ENCODE measurements around the gene USP9X. TPM values are rescaled to one million over a fixed set of nuclear protein-coding genes. Genes with fewer than 3 reads are reported as not detected.

Gene USP9X
- total RNA-seq, 4 donors from 2014 or later: 90.3 to 120 (median 110) TPM

DNA sequence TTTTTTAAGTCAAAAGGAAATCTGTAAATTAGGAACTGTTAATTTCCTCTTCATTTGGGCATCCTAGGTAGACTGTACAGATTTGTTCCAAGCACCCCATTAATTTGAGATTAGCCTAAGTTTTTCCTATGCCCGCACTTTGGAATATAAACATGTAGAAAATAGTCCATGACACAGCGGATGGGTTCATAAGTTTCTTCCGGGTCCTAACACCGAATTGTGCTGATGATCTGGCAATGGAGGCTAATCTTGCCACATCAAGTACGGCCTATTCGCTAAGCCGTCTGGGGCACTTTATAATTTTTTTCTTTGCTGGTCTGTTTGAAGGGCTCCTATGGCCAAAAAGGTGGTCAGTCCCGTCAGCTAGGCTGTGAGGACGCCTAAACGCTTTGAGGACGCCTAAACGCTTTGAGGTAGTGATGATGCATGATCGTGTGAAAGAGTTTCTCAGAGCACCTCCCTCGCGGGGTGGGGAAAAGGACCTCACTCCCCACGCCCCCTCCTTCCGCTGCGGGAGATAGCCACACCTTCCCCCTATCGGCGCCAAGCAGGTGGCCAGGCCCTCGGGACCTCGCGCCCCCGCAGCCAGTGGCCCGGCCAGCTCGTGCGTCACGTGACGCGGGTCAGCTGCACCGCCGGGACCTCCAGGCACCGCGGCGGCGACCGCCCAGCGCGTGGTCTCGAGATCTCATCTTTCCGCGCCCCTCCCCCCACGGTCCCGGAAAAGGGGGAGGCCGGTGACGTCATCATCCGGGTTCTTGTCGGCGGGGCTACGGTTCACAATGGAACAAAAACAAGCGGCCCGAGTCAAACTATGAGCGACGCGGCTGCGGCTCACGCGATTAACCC is 977 bp upstream of the USP9X start:
- Histone ChIP-seq H3K27me3 (no peaks in the 10 kb centered on the region), H3K27ac (peak overlapping the region; percentile 91 to 100 (median 96)), H3K9me3 (no peaks in the 10 kb centered on the region), H3K4me1 (peaks cover 10 to 27% of the 10 kb centered on the region in 2 donors), H3K36me3 (no peaks in the 10 kb centered on the region), H3K4me3 (peak overlapping the region; percentile 72 to 93 (median 86))
- in situ Hi-C loops (cut with MboI; ENCODE audit: low sequenced_read_pairs in 4 of 4): no loop called here
- ATAC-seq (peak; percentile 73 to 76), DNase-seq (peak; percentile 91 to 97)
- TF ChIP-seq, protein P1, sequence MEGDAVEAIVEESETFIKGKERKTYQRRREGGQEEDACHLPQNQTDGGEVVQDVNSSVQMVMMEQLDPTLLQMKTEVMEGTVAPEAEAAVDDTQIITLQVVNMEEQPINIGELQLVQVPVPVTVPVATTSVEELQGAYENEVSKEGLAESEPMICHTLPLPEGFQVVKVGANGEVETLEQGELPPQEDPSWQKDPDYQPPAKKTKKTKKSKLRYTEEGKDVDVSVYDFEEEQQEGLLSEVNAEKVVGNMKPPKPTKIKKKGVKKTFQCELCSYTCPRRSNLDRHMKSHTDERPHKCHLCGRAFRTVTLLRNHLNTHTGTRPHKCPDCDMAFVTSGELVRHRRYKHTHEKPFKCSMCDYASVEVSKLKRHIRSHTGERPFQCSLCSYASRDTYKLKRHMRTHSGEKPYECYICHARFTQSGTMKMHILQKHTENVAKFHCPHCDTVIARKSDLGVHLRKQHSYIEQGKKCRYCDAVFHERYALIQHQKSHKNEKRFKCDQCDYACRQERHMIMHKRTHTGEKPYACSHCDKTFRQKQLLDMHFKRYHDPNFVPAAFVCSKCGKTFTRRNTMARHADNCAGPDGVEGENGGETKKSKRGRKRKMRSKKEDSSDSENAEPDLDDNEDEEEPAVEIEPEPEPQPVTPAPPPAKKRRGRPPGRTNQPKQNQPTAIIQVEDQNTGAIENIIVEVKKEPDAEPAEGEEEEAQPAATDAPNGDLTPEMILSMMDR (IDR thresholded peaks at IDR 0.05 in 4 of 5, conservative IDR thresholded peaks at IDR 0.05 in 1 of 5): peak in 2 of 5 experiments; percentile 48 to 52
- peak; percentile 90 to 91 for TF ChIP-seq POLR2A (IDR thresholded peaks at IDR 0.05)
- intact Hi-C loops (cut with DNase I; ENCODE audit: low total_unique reads): loop anchor here (1.0 to 2.0 kb wide), 6 partner anchors 27 to 437 kb away; partner anchors contain the start of genes CXorf38, DDX3X and MED14

DNA sequence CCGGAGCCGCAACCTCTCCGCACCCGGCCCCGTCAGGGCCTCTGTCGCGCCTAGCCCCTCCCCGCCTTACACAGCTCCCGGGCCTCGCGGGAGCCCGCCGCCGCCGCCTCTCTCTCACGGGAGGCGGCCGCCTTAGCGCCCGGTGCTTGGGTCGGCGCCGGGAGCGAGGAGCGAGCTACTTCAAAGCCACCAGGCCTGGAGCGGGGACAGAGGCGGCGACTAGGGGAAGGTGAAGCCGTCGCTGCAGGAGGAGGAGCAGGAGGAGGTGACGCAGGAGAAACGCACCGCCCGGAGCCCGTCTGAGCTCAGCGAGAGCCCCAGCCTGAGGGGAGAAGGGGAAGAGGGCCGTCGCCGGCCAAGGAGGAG is 250 bp downstream of the USP9X start:
- in situ Hi-C loops (cut with MboI; ENCODE audit: low sequenced_read_pairs in 4 of 4): no loop called here
- no peaks in the 10 kb centered on the region for H3K27me3 ChIP-seq
- peak overlapping the region; percentile 72 to 93 (median 86) for H3K4me3 ChIP-seq
- ATAC-seq (peak; percentile 17 to 26), DNase-seq (peak; percentile 13 to 40)
- no peaks in the 10 kb centered on the region for H3K36me3 ChIP-seq
- intact Hi-C loops (cut with DNase I; ENCODE audit: low total_unique reads): loop anchor here (2.0 to 5.0 kb wide), 5 partner anchors 25 to 393 kb away; partner anchors contain the start of genes DDX3X and MED14
- H3K9me3 ChIP-seq: no peaks in the 10 kb centered on the region
- H3K27ac ChIP-seq: peak overlapping the region; percentile 91 to 100 (median 96)
- TF ChIP-seq, protein P1 (IDR thresholded peaks at IDR 0.05 in 4 of 5, conservative IDR thresholded peaks at IDR 0.05 in 1 of 5): no peak
- TF ChIP-seq POLR2A (IDR thresholded peaks at IDR 0.05): peak in 1 of 2 donors; percentile 2
- peaks cover 21 to 35% of the 10 kb centered on the region in 2 donors for H3K4me1 ChIP-seq

DNA sequence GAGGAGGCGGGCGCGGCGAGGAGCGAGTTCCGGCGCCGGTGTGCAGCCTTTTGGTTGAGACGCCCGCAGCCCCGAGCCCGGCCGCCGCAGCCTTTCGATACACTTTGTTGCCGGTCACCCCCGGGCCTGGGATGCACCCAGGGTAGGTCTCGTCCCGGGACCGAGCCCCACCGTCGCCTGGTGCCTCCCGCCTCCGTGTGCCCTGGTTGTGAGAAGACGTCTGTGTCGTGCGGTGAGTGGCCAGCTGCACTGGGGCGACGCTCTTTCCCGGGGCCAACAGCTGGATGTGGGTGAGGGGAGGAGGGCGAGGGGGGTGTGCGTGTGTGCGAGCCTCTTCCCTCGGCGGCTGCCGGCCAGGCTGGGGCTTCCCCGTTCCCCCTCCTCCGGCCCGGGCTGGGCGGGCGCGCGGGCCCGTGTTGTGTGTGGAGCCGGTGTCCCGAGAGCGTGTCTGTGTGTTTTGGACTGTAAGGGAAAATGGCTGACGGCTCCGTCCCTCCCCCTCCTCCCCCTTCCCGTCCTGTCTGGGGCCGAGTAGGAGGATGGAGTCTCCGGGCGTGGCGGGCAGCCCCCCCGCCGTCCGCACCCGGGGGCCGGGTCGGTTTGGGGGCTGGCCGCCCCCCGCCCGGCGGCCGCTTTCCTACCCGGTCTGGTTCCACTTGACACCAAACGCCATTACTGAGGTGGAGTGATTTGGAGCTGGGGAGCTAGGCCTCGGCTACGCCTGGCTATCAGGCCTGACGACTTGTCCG is 807 bp downstream of the USP9X start:
- Histone ChIP-seq H3K27me3 (no peaks in the 10 kb centered on the region), H3K9me3 (no peaks in the 10 kb centered on the region), H3K4me3 (peak overlapping the region; percentile 72 to 93 (median 86)), H3K36me3 (no peaks in the 10 kb centered on the region), H3K4me1 (peaks cover 27 to 38% of the 10 kb centered on the region in 2 donors), H3K27ac (peak overlapping the region; percentile 91 to 100 (median 96))
- ATAC-seq (peak; percentile 21 to 23), DNase-seq (peak; percentile 40 to 62)
- intact Hi-C loops (cut with DNase I; ENCODE audit: low total_unique reads) (loop anchor here (2.0 to 5.0 kb wide), 5 partner anchors 25 to 394 kb away; partner anchors contain the start of genes DDX3X and MED14), in situ Hi-C loops (cut with MboI; ENCODE audit: low sequenced_read_pairs in 4 of 4) (no loop called here)
- TF ChIP-seq, protein P1 (IDR thresholded peaks at IDR 0.05 in 4 of 5, conservative IDR thresholded peaks at IDR 0.05 in 1 of 5): no peak
- peak; percentile 17 to 63 for TF ChIP-seq POLR2A (IDR thresholded peaks at IDR 0.05)

DNA sequence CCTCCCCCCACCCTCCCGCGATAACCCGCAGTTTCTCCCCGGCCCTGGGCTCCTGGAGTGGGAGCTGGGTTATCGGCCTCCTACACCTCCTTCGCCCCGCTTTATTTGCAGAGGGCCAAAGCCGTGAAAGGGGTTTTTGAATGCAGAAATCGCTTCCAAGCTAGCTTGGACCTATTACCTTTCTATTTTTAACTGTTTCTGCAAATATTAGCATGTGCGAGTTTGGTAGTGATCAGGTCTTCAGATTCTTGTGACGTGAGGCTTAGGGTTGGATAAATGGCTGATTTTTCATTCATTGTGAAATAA is 1.3 kb downstream of the USP9X start:
- ATAC-seq (no peak), DNase-seq (no peak)
- intact Hi-C loops (cut with DNase I; ENCODE audit: low total_unique reads): loop anchor here (5.0 kb wide), 1 partner anchor 394 kb away; no protein-coding TSS in a partner anchor
- Histone ChIP-seq H3K4me1 (peaks cover 32 to 43% of the 10 kb centered on the region in 2 donors), H3K36me3 (no peaks in the 10 kb centered on the region), H3K27me3 (no peaks in the 10 kb centered on the region), H3K27ac (peak overlapping the region; percentile 91 to 100 (median 96)), H3K4me3 (peak overlapping the region; percentile 72 to 93 (median 86)), H3K9me3 (no peaks in the 10 kb centered on the region)
- no peak for TF ChIP-seq POLR2A (IDR thresholded peaks at IDR 0.05)
- TF ChIP-seq, protein P1 (IDR thresholded peaks at IDR 0.05 in 4 of 5, conservative IDR thresholded peaks at IDR 0.05 in 1 of 5): no peak
- in situ Hi-C loops (cut with MboI; ENCODE audit: low sequenced_read_pairs in 4 of 4): no loop called here

All from gastrocnemius medialis (tissue), 4 donors.